Lung (tissue), 12 donors: ENCODE data around the gene CAMSAP3. TPM values are rescaled to one million over a fixed set of nuclear protein-coding genes. Genes with fewer than 3 reads are reported as not detected.

Source experiments
- ATAC-seq: fragments of 200-7000 bp; cut with Tn5 transposase; one replicate; pipeline ENCODE4 v1.9.1; 2020; ENCODE audit warnings: moderate number of reproducible peaks; ENCODE audit not compliant: insufficient read depth, low FRiP score
- DNase-seq, 3 donors: peaks; one replicate each; pipeline ENCODE4 v3.0.0-alpha.2; 2013 to 2017
- H3K27ac ChIP-seq, 2 donors: one replicate each; pipeline ENCODE4 v1.5.1; 2013; ENCODE audit warnings: mild to moderate bottlenecking in 2 of 2, moderate library complexity in 2 of 2, control low read depth in 1 of 2, inconsistent platforms in 1 of 2, low read depth in 1 of 2, low read length in 1 of 2
- H3K27me3 ChIP-seq, 3 donors: one replicate each; pipeline ENCODE4 v1.5.1; 2013; ENCODE audit warnings: low read length in 2 of 3; ENCODE audit not compliant: control insufficient read depth in 3 of 3, insufficient read depth in 3 of 3
- H3K36me3 ChIP-seq, 4 donors: one replicate each; pipeline ENCODE4 v1.5.1; 2013; ENCODE audit warnings: low read length in 4 of 4, mild to moderate bottlenecking in 1 of 4, moderate library complexity in 1 of 4; ENCODE audit not compliant: control insufficient read depth in 4 of 4, insufficient read depth in 4 of 4
- H3K4me1 ChIP-seq, 5 donors: one replicate each; pipeline ENCODE4 v1.5.1; 2013; ENCODE audit warnings: low read length in 5 of 5, mild to moderate bottlenecking in 2 of 5, moderate library complexity in 1 of 5; ENCODE audit not compliant: control insufficient read depth in 5 of 5, insufficient read depth in 5 of 5
- H3K4me3 ChIP-seq: one replicate; pipeline ENCODE4 v1.5.1; 2013; ENCODE audit warnings: mild to moderate bottlenecking, control low read depth, moderate library complexity
- H3K9ac ChIP-seq, 2 donors: one replicate each; pipeline ENCODE4 v1.5.1; 2013; ENCODE audit warnings: low read length in 2 of 2, control low read depth in 1 of 2; ENCODE audit not compliant: insufficient read depth in 1 of 2
- H3K9me3 ChIP-seq, 4 donors: one replicate each; pipeline ENCODE4 v1.5.1; 2013; ENCODE audit warnings: low read length in 3 of 4, mild to moderate bottlenecking in 1 of 4, moderate library complexity in 1 of 4; ENCODE audit not compliant: control insufficient read depth in 4 of 4, insufficient read depth in 3 of 4
- CTCF ChIP-seq: IDR thresholded peaks from 2 replicates; pipeline ENCODE4 v1.5.1; 2012; ENCODE audit warnings: mild to moderate bottlenecking; ENCODE audit errors: control extremely low read depth, extremely low read depth
- WGBS, 2 donors: extraction: QIAGEN DNeasy Blood & Tissue Kit; methylation state at CpG; one replicate each; pipeline ENCODE4 v1.1.7; 2013; 5-methylcytosine and 5-hydroxymethylcytosine counted together
- polyA plus RNA-seq, 2 donors: library from polyadenylated mRNA; stranded (reverse); fragments of 200-250 nt; gene quantifications; one replicate each; pipeline ENCODE4 v1.2.1, GENCODE V29; 2013
- total RNA-seq, 2 donors: library from RNA; depleted of rRNA in 1 of 2; stranded (reverse); fragments of >200 nt in 1 of 2; gene quantifications; one replicate each; pipeline ENCODE4 v1.2.1, GENCODE V29; 2014 to 2021
- donor health status: control.
- donor health status: control.
- donor health status: Bipolar disorder and iron deficiency.
- donor health status: healthy.
- donor health status: DM: yes; HTN: yes; CAD: no.

Gene CAMSAP3
- total and polyA plus RNA-seq, 4 donors: 9.2 to 30.4 (median 19.2) TPM

GRCh38 chr19:7600721-7601120 is 5.1 kb downstream of the CAMSAP3 start:
- Histone ChIP-seq H3K4me3 (no peak overlapping the region), H3K27me3 (peaks cover 4 to 11% (median 9%) of the 10 kb centered on the region in 3 donors), H3K9me3 (peaks cover 0 to 2% (median 0%) of the 10 kb centered on the region in 4 donors), H3K4me1 (peaks cover 0 to 9% (median 0%) of the 10 kb centered on the region in 5 donors), H3K9ac (no peak overlapping the region), H3K27ac (no peak overlapping the region), H3K36me3 (no peaks in the 10 kb centered on the region)
- DNase-seq: no peak
- ATAC-seq: no peak
- no peak for TF ChIP-seq CTCF

- DNase-seq (peak; percentile 11 to 68 (median 54)), ATAC-seq (peak; percentile 28)
- Histone ChIP-seq H3K4me3 (no peak overlapping the region), H3K9me3 (peaks cover 0 to 2% (median 0%) of the 10 kb centered on the region in 4 donors), H3K27me3 (peaks cover 3 to 5% (median 4%) of the 10 kb centered on the region in 3 donors), H3K9ac (no peak overlapping the region), H3K4me1 (peaks cover 0 to 6% (median 0%) of the 10 kb centered on the region in 5 donors), H3K36me3 (no peaks in the 10 kb centered on the region), H3K27ac (peak overlapping the region in 1 of 2 donors; percentile 24)
- 34 to 43% methylated on average over 15 of the region's 15 CpGs for WGBS, 2 donors
- TF ChIP-seq CTCF: no peak
These were observed 6.7 kb downstream of the CAMSAP3 start for GRCh38 chr19:7602240-7602934.

GRCh38 chr19:7602935-7603497 is 7.4 kb downstream of the CAMSAP3 start:
- DNase-seq (no peak), ATAC-seq (peak; percentile 15)
- Histone ChIP-seq H3K27ac (peak overlapping the region in 1 of 2 donors; percentile 80), H3K9ac (no peak overlapping the region), H3K4me3 (no peak overlapping the region), H3K9me3 (peaks cover 0 to 2% (median 0%) of the 10 kb centered on the region in 4 donors), H3K27me3 (peaks cover 0 to 4% (median 4%) of the 10 kb centered on the region in 3 donors), H3K36me3 (no peaks in the 10 kb centered on the region), H3K4me1 (peaks cover 0 to 6% (median 0%) of the 10 kb centered on the region in 5 donors)
- TF ChIP-seq CTCF: no peak
- 62 to 64% methylated on average over 11 of the region's 11 CpGs for WGBS, 2 donors
